Measurements from ENCODE around the gene ANKRD29. TPM values are rescaled to one million over a fixed set of nuclear protein-coding genes. Genes with fewer than 3 reads are reported as not detected.

The ANKRD29 gene
- total and polyA plus RNA-seq, 2 experiments from 2014 or later: 6.6 to 36.6 TPM

DNA sequence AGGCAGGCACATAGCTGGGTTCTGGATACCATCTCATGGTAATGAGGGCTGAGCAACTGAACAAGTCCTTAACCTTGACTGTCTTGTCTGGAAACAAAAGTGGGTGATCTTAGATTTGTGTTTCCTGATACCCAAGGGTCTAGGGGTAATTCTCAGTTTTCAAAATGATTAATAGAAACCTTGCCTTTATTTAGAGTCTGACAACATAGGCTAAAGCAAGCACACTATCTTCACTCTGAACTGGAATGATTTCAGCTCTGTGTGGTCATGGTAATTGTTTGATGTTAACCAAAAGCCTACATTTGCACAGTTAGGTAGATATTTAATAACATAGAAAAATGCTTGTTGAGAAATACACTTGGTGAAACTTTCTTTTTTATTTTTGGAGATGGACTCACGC is 19.8 kb upstream of the ANKRD29 start:
- Histone ChIP-seq H4K20me1 (replicated peaks; ENCODE audit: insufficient read depth) (no peaks in the 10 kb centered on the region), H3K4me1 (ENCODE audit: insufficient read depth) (no peaks in the 10 kb centered on the region), H3K4me3 (no peak overlapping the region), H3K27ac (ENCODE audit: low read depth) (no peak overlapping the region), H3F3A (replicated peaks; ENCODE audit: low read depth) (no peaks in the 10 kb centered on the region), H3K27me3 (ENCODE audit: insufficient read depth) (peaks cover 6% of the 10 kb centered on the region; the same call in 1 of the 2 replicates), H2AFZ (peak overlapping the region; percentile 9; the same call in 1 of the 2 replicates), H3K36me3 (ENCODE audit: insufficient read depth) (no peaks in the 10 kb centered on the region), H3K79me2 (replicated peaks; ENCODE audit: insufficient read depth) (no peaks in the 10 kb centered on the region), H3K9me2 (ENCODE audit: insufficient read depth) (peaks cover 5% of the 10 kb centered on the region; the same call in 1 of the 2 replicates), H3K4me2 (no peak overlapping the region)
- DNase-seq (ENCODE audit: low spot score) (no peak), ATAC-seq (no peak)
- H3K36me3 Mint-ChIP-seq (ENCODE audit: low read depth): no peaks in the 10 kb centered on the region
- no peak for TF ChIP-seq NANOG (IDR thresholded peaks at IDR 0.05; ENCODE audit: borderline replicate concordance)
- TF ChIP-seq, protein P1, sequence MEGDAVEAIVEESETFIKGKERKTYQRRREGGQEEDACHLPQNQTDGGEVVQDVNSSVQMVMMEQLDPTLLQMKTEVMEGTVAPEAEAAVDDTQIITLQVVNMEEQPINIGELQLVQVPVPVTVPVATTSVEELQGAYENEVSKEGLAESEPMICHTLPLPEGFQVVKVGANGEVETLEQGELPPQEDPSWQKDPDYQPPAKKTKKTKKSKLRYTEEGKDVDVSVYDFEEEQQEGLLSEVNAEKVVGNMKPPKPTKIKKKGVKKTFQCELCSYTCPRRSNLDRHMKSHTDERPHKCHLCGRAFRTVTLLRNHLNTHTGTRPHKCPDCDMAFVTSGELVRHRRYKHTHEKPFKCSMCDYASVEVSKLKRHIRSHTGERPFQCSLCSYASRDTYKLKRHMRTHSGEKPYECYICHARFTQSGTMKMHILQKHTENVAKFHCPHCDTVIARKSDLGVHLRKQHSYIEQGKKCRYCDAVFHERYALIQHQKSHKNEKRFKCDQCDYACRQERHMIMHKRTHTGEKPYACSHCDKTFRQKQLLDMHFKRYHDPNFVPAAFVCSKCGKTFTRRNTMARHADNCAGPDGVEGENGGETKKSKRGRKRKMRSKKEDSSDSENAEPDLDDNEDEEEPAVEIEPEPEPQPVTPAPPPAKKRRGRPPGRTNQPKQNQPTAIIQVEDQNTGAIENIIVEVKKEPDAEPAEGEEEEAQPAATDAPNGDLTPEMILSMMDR (conservative IDR thresholded peaks at IDR 0.05; ENCODE audit: low read depth in 2 of 2): no peak
- TF ChIP-seq EZH2phosphoT487 (IDR thresholded peaks at IDR 0.05; ENCODE audit: unreplicated experiment): no peak
- TF ChIP-seq ZNF331 (CRISPR knock-in tag; IDR thresholded peaks at IDR 0.05; ENCODE audit: low read depth): no peak
- no peak for TF ChIP-seq JUNB (IDR thresholded peaks at IDR 0.05; ENCODE audit: unreplicated experiment)
- no peak for TF ChIP-seq POLR2AphosphoS5 (IDR thresholded peaks at IDR 0.05; ENCODE audit: low read depth)
- TF ChIP-seq, protein P2, sequence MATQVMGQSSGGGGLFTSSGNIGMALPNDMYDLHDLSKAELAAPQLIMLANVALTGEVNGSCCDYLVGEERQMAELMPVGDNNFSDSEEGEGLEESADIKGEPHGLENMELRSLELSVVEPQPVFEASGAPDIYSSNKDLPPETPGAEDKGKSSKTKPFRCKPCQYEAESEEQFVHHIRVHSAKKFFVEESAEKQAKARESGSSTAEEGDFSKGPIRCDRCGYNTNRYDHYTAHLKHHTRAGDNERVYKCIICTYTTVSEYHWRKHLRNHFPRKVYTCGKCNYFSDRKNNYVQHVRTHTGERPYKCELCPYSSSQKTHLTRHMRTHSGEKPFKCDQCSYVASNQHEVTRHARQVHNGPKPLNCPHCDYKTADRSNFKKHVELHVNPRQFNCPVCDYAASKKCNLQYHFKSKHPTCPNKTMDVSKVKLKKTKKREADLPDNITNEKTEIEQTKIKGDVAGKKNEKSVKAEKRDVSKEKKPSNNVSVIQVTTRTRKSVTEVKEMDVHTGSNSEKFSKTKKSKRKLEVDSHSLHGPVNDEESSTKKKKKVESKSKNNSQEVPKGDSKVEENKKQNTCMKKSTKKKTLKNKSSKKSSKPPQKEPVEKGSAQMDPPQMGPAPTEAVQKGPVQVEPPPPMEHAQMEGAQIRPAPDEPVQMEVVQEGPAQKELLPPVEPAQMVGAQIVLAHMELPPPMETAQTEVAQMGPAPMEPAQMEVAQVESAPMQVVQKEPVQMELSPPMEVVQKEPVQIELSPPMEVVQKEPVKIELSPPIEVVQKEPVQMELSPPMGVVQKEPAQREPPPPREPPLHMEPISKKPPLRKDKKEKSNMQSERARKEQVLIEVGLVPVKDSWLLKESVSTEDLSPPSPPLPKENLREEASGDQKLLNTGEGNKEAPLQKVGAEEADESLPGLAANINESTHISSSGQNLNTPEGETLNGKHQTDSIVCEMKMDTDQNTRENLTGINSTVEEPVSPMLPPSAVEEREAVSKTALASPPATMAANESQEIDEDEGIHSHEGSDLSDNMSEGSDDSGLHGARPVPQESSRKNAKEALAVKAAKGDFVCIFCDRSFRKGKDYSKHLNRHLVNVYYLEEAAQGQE (IDR thresholded peaks at IDR 0.05; ENCODE audit: unreplicated experiment): no peak
- TF ChIP-seq, protein P3, sequence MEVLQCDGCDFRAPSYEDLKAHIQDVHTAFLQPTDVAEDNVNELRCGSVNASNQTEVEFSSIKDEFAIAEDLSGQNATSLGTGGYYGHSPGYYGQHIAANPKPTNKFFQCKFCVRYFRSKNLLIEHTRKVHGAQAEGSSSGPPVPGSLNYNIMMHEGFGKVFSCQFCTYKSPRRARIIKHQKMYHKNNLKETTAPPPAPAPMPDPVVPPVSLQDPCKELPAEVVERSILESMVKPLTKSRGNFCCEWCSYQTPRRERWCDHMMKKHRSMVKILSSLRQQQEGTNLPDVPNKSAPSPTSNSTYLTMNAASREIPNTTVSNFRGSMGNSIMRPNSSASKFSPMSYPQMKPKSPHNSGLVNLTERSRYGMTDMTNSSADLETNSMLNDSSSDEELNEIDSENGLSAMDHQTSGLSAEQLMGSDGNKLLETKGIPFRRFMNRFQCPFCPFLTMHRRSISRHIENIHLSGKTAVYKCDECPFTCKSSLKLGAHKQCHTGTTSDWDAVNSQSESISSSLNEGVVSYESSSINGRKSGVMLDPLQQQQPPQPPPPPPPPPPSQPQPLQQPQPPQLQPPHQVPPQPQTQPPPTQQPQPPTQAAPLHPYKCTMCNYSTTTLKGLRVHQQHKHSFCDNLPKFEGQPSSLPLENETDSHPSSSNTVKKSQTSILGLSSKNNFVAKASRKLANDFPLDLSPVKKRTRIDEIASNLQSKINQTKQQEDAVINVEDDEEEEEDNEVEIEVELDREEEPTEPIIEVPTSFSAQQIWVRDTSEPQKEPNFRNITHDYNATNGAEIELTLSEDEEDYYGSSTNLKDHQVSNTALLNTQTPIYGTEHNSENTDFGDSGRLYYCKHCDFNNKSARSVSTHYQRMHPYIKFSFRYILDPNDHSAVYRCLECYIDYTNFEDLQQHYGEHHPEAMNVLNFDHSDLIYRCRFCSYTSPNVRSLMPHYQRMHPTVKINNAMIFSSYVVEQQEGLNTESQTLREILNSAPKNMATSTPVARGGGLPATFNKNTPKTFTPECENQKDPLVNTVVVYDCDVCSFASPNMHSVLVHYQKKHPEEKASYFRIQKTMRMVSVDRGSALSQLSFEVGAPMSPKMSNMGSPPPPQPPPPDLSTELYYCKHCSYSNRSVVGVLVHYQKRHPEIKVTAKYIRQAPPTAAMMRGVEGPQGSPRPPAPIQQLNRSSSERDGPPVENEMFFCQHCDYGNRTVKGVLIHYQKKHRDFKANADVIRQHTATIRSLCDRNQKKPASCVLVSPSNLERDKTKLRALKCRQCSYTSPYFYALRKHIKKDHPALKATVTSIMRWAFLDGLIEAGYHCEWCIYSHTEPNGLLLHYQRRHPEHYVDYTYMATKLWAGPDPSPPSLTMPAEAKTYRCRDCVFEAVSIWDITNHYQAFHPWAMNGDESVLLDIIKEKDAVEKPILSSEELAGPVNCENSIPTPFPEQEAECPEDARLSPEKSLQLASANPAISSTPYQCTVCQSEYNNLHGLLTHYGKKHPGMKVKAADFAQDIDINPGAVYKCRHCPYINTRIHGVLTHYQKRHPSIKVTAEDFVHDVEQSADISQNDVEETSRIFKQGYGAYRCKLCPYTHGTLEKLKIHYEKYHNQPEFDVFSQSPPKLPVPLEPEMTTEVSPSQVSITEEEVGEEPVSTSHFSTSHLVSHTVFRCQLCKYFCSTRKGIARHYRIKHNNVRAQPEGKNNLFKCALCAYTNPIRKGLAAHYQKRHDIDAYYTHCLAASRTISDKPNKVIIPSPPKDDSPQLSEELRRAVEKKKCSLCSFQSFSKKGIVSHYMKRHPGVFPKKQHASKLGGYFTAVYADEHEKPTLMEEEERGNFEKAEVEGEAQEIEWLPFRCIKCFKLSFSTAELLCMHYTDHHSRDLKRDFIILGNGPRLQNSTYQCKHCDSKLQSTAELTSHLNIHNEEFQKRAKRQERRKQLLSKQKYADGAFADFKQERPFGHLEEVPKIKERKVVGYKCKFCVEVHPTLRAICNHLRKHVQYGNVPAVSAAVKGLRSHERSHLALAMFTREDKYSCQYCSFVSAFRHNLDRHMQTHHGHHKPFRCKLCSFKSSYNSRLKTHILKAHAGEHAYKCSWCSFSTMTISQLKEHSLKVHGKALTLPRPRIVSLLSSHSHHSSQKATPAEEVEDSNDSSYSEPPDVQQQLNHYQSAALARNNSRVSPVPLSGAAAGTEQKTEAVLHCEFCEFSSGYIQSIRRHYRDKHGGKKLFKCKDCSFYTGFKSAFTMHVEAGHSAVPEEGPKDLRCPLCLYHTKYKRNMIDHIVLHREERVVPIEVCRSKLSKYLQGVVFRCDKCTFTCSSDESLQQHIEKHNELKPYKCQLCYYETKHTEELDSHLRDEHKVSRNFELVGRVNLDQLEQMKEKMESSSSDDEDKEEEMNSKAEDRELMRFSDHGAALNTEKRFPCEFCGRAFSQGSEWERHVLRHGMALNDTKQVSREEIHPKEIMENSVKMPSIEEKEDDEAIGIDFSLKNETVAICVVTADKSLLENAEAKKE (CRISPR knock-in tag; IDR thresholded peaks at IDR 0.05): no peak
- TF ChIP-seq STAT1 (IDR thresholded peaks at IDR 0.05; ENCODE audit: unreplicated experiment): no peak
- TF ChIP-seq, protein P4, sequence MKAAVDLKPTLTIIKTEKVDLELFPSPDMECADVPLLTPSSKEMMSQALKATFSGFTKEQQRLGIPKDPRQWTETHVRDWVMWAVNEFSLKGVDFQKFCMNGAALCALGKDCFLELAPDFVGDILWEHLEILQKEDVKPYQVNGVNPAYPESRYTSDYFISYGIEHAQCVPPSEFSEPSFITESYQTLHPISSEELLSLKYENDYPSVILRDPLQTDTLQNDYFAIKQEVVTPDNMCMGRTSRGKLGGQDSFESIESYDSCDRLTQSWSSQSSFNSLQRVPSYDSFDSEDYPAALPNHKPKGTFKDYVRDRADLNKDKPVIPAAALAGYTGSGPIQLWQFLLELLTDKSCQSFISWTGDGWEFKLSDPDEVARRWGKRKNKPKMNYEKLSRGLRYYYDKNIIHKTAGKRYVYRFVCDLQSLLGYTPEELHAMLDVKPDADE (IDR thresholded peaks at IDR 0.05): no peak
- no peak for TF ChIP-seq ZNF114 (CRISPR knock-in tag; IDR thresholded peaks at IDR 0.05)
- no peak for TF ChIP-seq CREB1 (CRISPR knock-in tag; IDR thresholded peaks at IDR 0.05; ENCODE audit: low read depth)
- no peak for TF ChIP-seq EZH2 (IDR thresholded peaks at IDR 0.05; ENCODE audit: low read depth, unreplicated experiment)
- H3K4me3 Mint-ChIP-seq: no peak overlapping the region
- H3K9me3 Mint-ChIP-seq: no peaks in the 10 kb centered on the region
- H3K4me1 Mint-ChIP-seq: no peaks in the 10 kb centered on the region
- H3K27me3 Mint-ChIP-seq (ENCODE audit: insufficient read depth, low read depth, poor library complexity): no peaks in the 10 kb centered on the region
- H3K27ac Mint-ChIP-seq: no peak overlapping the region
